NK-92 (cell line): ENCODE measurements around the gene CALHM2.

ENCODE experiments used
- DNase-seq: peaks from one replicate; lab custom pipeline; 2025; ENCODE audit not compliant: unreplicated experiment; lab: John Stamatoyannopoulos, UW

The CALHM2 gene

DNA sequence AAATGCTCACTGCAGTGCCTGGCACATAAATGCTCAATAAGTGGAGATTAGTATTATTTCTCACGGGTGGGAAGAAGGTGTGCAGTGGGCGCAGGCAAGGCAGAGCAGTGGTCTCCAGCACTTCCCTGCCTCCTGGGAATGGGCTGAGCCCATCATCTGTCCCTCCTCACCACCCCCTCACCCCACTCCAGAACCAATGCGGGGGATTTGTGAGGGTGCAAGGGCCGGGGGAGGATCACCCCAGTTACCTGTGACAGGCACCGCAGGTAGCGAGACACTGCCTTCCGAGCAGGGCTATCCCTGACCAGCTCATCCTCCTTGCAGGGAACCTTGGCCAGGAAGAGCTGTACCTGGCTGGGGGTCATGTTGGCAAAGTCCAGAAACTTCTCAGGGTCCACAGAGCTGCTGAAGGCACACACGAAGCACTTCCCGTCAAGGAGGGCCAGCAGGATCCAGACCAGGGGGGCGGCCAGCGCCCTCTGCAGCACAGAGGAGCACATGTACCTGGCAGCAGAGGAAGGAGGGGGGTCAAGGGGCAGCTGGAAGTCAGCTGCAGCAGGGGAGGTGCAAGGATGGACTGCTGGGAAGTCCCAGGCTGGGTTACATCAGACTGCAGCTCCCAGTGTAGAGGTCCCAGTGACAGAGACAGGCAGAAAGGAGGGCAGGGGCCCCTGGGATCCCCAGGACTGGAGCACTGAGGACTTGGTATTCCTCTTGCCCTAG is 24.0 kb upstream of the CALHM2 start:
- DNase-seq: no peak

DNA sequence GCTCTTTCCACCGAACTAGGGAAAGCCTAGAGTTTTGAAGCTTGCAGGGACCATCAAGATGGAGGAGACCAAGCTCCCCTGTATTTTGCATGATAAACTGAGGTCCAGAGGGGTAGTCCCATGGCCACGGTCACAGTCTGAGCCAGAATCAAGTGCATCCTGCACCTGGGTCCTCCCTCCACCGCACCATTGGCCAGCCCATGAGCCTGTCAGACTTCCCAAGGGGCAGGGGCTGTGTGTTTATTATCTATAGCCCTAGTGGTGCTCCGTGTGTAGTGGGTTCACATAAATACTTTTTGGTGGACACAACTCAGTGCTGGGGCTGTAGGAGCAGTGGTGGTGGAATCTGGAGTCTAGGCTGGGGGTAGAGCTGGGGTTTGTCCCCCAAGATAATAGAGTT is 23.3 kb upstream of the CALHM2 start:
- no peak for DNase-seq

DNA sequence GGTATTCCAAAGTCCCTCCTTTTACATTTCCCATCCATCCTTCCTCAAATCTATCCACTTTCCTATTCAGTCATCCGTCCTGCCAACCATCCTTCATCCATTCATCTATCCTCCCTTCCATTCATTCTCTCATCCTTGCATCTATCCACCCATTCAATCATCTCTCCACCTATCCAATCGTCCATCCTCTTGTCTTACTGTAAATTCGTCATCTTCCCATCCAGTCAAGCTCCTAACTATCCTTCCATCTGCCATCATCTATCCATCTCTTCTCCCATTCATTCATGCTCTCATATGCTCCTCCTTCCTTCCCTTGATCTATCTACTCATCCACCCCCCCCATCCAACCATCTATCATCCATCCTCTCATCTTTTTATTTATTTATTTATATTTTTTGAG is 21.9 kb upstream of the CALHM2 start:
- DNase-seq: no peak

GRCh38 chr10:103473261-103473671 is 21.1 kb upstream of the CALHM2 start:
- no peak for DNase-seq

- no peak for DNase-seq
These were observed 19.8 kb upstream of the CALHM2 start for GRCh38 chr10:103472005-103472404.

DNA sequence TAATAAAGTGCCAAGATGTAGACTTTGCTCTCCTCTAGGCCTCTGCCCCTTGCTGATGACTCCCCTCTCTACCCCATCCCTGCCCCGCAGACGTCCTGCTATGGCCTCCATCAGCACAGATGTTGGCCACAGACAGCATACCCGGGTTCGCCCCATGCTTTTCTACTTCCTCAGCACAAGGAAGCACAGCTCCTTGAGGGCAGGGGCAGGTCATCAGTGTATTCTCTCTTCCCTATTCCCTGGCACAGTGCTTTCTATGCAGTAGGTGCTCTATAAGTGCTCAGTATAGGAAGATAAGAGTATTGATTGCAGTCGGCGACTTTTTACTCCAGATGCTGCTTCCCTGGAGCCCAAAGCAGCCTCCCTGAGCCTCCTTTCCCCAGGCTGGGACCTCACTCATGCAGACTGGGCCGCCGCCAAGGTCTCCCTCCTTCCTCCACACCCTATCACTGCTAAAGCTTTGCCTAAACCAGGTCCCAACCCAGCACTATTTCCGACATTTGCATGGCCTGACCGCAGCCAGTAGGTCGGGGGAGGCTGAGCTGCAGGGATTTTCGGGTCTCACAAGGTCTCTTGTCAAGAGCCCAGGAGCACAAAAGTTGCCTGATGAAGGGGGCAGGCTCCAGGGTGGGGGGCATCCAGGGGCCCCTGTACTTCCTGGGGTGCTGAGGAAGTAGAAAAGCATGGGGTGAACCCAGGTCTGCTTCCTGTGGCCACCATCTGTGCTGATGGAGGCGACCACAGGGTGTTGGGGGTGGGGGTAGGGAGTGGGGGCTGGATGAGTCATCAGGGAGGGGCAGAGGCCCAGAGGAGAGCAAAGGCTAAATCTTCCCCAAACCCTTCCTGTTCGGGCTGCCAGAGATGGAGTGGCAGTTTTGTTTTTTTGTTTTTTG is 18.8 kb upstream of the CALHM2 start:
- no peak for DNase-seq

- no peak for DNase-seq
These were observed 17.0 kb upstream of the CALHM2 start for GRCh38 chr10:103469201-103469600.

DNA sequence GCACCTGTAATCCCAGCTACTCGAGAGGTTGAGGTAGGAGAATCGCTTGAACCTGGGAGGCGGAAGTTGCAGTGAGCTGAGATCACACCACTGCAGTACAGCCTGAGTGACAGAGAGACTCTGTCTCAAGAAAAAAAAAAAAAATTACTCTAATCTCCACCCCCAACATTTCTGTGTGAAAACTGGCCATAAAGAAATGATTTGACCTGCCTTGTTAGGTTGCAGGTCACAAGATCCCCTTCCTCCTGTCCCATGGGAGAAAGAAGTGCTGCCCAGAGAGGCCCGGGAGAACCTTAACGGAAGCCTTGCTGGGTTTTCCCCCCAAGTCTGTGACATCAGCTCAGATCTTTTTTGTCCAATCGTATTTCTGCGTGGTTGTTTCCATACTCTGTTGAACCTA is 15.2 kb upstream of the CALHM2 start:
- no peak for DNase-seq

- DNase-seq: no peak
These were observed 14.6 kb upstream of the CALHM2 start for GRCh38 chr10:103466734-103467133.

DNA sequence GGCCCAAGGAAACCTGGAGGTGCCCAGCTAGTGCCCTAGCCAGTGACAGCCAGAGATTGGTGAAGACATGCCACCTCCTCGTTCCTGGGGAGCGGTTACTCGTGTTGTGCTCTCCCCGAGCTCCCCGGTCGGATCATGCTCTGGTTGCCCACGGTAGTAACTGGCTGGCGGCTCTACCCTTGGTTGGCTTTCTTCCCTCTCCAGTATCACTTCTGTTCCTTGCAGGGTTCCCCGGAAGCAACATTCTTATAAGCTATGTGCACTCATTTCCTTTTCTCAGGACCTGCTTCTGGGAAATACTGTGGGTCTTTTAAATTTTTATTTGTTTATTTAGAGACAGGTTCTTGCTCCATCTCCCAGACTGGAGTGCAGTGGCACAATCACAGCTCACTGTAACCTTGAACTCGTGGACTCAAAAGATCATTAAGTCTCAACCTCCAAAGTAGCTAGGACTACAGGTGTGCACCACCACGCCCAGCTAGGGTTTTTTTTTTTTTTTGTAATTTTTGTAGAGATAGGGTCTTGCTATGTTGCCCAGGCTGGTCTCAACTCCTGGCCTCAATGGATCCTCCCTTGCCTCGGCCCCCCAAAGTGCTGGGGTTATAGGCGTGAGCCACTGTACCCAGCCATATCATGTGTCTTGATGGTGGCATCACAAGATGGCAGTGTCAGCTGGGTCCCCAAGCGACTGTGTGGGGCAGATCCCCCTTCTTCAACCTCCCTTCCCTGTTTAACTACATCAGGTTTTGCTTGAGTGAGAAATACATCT is 13.4 kb upstream of the CALHM2 start:
- DNase-seq: no peak

DNA sequence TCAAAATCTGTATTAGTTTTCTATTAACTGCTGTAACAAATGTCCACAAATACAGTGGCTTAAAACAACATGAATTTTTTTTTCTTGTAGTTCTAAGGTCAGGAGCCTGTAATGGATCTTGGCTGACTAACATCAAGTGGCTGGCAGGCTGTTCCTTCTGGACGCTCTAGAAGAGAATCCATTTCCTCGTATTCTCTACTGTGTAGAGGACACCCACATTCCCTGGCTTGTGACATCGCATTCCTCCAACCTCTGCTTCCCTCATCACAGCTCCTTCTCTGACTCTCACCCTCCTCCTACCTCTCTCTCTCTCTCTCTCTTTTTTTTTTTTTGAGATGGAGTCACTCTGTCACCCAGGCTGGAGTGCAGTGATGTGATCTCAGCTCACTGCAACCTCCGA is 11.3 kb upstream of the CALHM2 start:
- no peak for DNase-seq

- no peak for DNase-seq
These were observed 7.4 kb upstream of the CALHM2 start for GRCh38 chr10:103459615-103460014.

GRCh38 chr10:103458720-103459119 is 6.5 kb upstream of the CALHM2 start, which contains the start of gene CALHM1:
Gene CALHM1 (minus strand): TSS chr10:103458900. CDS start chr10:103458751, 149 bp downstream.
- no peak for DNase-seq

- DNase-seq: no peak
These were observed 5.9 kb upstream of the CALHM2 start for GRCh38 chr10:103457896-103458583.

DNA sequence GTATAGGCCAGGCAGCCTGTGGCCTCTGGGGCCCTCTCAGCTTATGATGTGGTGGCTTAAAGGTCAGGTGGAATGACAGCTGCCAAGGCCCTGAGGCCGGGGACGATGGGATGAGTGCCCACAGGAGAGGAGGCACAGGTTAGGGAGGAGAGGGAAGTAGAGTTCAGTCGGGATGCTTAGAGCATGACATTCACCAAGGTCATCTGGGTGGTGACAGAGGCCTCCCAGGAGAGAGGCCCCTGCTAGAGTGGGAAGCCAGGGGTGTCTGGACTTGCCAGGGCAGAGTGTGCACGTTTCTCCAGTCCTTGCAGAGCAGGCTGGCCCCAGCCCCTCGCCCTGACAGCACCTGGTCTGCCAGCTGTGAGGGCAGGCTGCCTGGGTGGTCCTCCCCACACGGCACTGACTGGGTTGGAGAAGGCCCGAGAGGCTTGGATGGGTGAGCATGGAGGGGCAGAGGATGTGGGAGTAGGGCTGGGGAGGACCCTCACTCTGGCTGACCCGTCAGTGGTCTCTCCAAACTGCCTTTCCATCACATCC is 5.1 kb upstream of the CALHM2 start:
- DNase-seq: no peak

GRCh38 chr10:103456074-103456660 is 4.0 kb upstream of the CALHM2 start:
- no peak for DNase-seq

DNA sequence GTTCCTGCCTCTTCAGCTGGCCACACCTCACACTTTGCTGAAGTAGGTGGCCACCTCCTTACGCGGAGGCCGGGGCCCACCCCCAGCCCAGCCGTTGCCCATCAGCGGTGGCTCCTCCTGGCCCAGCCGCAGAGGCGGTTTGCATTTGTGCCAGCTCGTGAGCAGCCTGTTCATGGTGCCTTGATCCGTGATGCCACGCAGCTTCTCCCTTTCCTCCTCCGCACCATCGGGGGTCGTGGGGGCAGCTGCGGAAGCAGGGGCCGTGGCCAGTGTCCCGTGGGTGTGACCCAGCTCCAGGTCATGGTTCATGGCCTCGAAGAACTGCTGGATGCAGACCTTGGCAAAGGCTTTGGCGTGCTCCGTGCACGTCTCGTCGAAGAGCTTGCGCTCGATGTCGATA is 3.1 kb upstream of the CALHM2 start:
- no peak for DNase-seq

DNA sequence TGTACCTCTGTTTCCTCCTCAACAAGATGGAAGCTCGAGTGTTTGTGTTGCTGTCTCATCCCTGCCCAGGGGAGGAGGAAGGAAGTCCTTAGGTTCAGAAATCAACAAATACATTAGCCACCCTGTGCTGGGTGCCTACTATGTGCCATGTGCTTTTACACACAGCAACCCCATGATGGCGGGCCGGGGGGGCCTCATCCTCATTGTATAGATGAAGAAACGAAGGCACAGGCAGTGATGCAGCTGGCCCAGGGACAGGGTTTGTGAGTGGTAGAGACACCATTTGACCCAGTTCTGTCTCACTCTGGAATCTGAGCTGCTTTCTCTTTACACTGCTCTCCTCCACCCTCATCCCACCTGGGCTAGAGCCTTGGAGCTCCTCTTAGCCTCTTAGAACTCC is 1.9 kb upstream of the CALHM2 start:
- no peak for DNase-seq

- DNase-seq: no peak
These were observed 498 bp upstream of the CALHM2 start for GRCh38 chr10:103452506-103453230.
